ENCODE results near the gene CISD2. TPM values are rescaled to one million over a fixed set of nuclear protein-coding genes. Genes with fewer than 3 reads are reported as not detected.
"Not testable (repeated sequence)": the region's sequence is repeated elsewhere in the genome, so short reads cannot be mapped to it uniquely, and the experiment has no call there.

The CISD2 gene
- total RNA-seq, 2 experiments from 2014 or later, result 25.2 to 28.5 TPM

GRCh38 chr4:102862747-102863146, 6.0 kb upstream of the CISD2 start:
- no peaks in the 10 kb centered on the region for H3K27me3 Mint-ChIP-seq
- H3K9me3 Mint-ChIP-seq, result peaks cover 18% of the 10 kb centered on the region
- POLR2A ChIA-PET, result no interaction called here
- ATAC-seq (ENCODE audit: low read depth), result no peak
- H3K4me3 Mint-ChIP-seq, result no peak overlapping the region
- peaks cover 33% of the 10 kb centered on the region for H3K4me1 Mint-ChIP-seq
- DNase-seq, result no peak
- H3K36me3 Mint-ChIP-seq, result peaks cover 63% of the 10 kb centered on the region
- H3K27ac Mint-ChIP-seq, result no peak overlapping the region

- not testable (repeated sequence) for ATAC-seq (ENCODE audit: low read depth)
- POLR2A ChIA-PET, result interaction anchor here (0.7 to 5.4 kb wide), 2 partner anchors 40 to 70 kb away, joined by 3 to 226 read pairs; partner anchors contain the start of gene UBE2D3
- peak overlapping the region; percentile 5 for H3K4me3 Mint-ChIP-seq
Measured at GRCh38 chr4:102865327-102865726, 3.5 kb upstream of the CISD2 start.

GRCh38 chr4:102867278-102868152, 1.3 kb upstream of the CISD2 start:
- POLR2A ChIA-PET, result interaction anchor here (0.6 to 5.4 kb wide), 10 partner anchors 7 to 210 kb away, joined by 3 to 226 read pairs (median 3); partner anchors contain the start of genes SLC9B2 and UBE2D3
- Mint-ChIP-seq H3K27ac (peak overlapping the region; percentile 98), H3K4me1 (peaks cover 46% of the 10 kb centered on the region), H3K36me3 (peaks cover 33% of the 10 kb centered on the region), H3K4me3 (peak overlapping the region; percentile 95), H3K9me3 (peaks cover 4% of the 10 kb centered on the region), H3K27me3 (no peaks in the 10 kb centered on the region)
- ATAC-seq (ENCODE audit: low read depth) (no peak), DNase-seq (no peak)

More at GRCh38 chr4:102865327-102865726, 3.5 kb upstream of the CISD2 start:
- H3K9me3 Mint-ChIP-seq, DNase-seq, H3K27me3 Mint-ChIP-seq: not testable (repeated sequence)
- peaks cover 35% of the 10 kb centered on the region for H3K4me1 Mint-ChIP-seq
- peaks cover 46% of the 10 kb centered on the region for H3K36me3 Mint-ChIP-seq
- peak overlapping the region; percentile 11 for H3K27ac Mint-ChIP-seq

- peaks cover 51% of the 10 kb centered on the region for H3K4me1 Mint-ChIP-seq
- H3K27me3 Mint-ChIP-seq, result no peaks in the 10 kb centered on the region
- ATAC-seq (ENCODE audit: low read depth) (no peak), DNase-seq (peak; percentile 50)
- POLR2A ChIA-PET, result interaction anchor here (0.6 to 5.4 kb wide), 11 partner anchors 8 to 136 kb away, joined by 3 to 226 read pairs (median 5); partner anchors contain the start of genes MANBA and UBE2D3
- peak overlapping the region; percentile 98 for H3K27ac Mint-ChIP-seq
- H3K9me3 Mint-ChIP-seq, result peaks cover 5% of the 10 kb centered on the region
- peak overlapping the region; percentile 95 for H3K4me3 Mint-ChIP-seq
- peaks cover 33% of the 10 kb centered on the region for H3K36me3 Mint-ChIP-seq
Measured at GRCh38 chr4:102868153-102868780, 525 bp upstream of the CISD2 start.

- Mint-ChIP-seq H3K36me3 (peaks cover 32% of the 10 kb centered on the region), H3K4me3 (peak overlapping the region; percentile 95), H3K4me1 (peaks cover 52% of the 10 kb centered on the region), H3K27ac (peak overlapping the region; percentile 99), H3K9me3 (peaks cover 6% of the 10 kb centered on the region), H3K27me3 (no peaks in the 10 kb centered on the region)
- DNase-seq, result no peak
- peak; percentile 23 for ATAC-seq (ENCODE audit: low read depth)
- POLR2A ChIA-PET, result interaction anchor here (0.7 to 5.4 kb wide), 14 partner anchors 13 to 525 kb away, joined by 3 to 226 read pairs (median 5); partner anchors contain the start of genes MANBA, SLC9B1, SLC9B2 and UBE2D3
Measured at GRCh38 chr4:102869569-102870197, 891 bp downstream of the CISD2 start.

GRCh38 chr4:102871772-102872171, 3.0 kb downstream of the CISD2 start:
- POLR2A ChIA-PET, result interaction anchor here (2.0 kb wide), 1 partner anchor 11 kb away, joined by 4 read pairs; no protein-coding TSS in a partner anchor
- no peaks in the 10 kb centered on the region for H3K27me3 Mint-ChIP-seq
- H3K4me3 Mint-ChIP-seq, result peak overlapping the region; percentile 6
- DNase-seq (no peak), ATAC-seq (ENCODE audit: low read depth) (no peak)
- H3K36me3 Mint-ChIP-seq, result peaks cover 44% of the 10 kb centered on the region
- H3K27ac Mint-ChIP-seq, result peak overlapping the region; percentile 7
- H3K9me3 Mint-ChIP-seq, result peaks cover 8% of the 10 kb centered on the region
- peaks cover 35% of the 10 kb centered on the region for H3K4me1 Mint-ChIP-seq

- peaks cover 64% of the 10 kb centered on the region for H3K36me3 Mint-ChIP-seq
- H3K4me3 Mint-ChIP-seq; DNase-seq; ATAC-seq (ENCODE audit: low read depth); POLR2A ChIA-PET; H3K27me3 Mint-ChIP-seq; H3K27ac Mint-ChIP-seq: not testable (repeated sequence)
- peaks cover 23% of the 10 kb centered on the region for H3K4me1 Mint-ChIP-seq
- H3K9me3 Mint-ChIP-seq, result peaks cover 15% of the 10 kb centered on the region
Measured at GRCh38 chr4:102877477-102878106, 8.8 kb downstream of the CISD2 start.

- H3K4me3 Mint-ChIP-seq; H3K27me3 Mint-ChIP-seq; DNase-seq; POLR2A ChIA-PET; ATAC-seq (ENCODE audit: low read depth): not testable (repeated sequence)
- Mint-ChIP-seq H3K27ac (peak overlapping the region; percentile 13), H3K4me1 (peaks cover 17% of the 10 kb centered on the region), H3K9me3 (peaks cover 12% of the 10 kb centered on the region), H3K36me3 (peaks cover 62% of the 10 kb centered on the region)
Measured at GRCh38 chr4:102878349-102878748, 9.6 kb downstream of the CISD2 start.

- Mint-ChIP-seq H3K27ac (no peak overlapping the region), H3K4me3 (no peak overlapping the region), H3K9me3 (peaks cover 12% of the 10 kb centered on the region), H3K27me3 (no peaks in the 10 kb centered on the region), H3K4me1 (peaks cover 13% of the 10 kb centered on the region), H3K36me3 (peaks cover 58% of the 10 kb centered on the region)
- POLR2A ChIA-PET, result no interaction called here
- ATAC-seq (ENCODE audit: low read depth), result no peak
- no peak for DNase-seq
Measured at GRCh38 chr4:102878901-102879300, 10.1 kb downstream of the CISD2 start.

GRCh38 chr4:102881343-102881742, 12.6 kb downstream of the CISD2 start:
- H3K27me3 Mint-ChIP-seq, result no peaks in the 10 kb centered on the region
- POLR2A ChIA-PET, result interaction anchor here (0.6 to 3.0 kb wide), 2 partner anchors 13 to 53 kb away, joined by 4 to 13 read pairs; partner anchors contain the start of gene CISD2
- H3K27ac Mint-ChIP-seq, result no peak overlapping the region
- ATAC-seq (ENCODE audit: low read depth), result no peak
- peaks cover 43% of the 10 kb centered on the region for H3K36me3 Mint-ChIP-seq
- no peak overlapping the region for H3K4me3 Mint-ChIP-seq
- no peak for DNase-seq
- peaks cover 7% of the 10 kb centered on the region for H3K9me3 Mint-ChIP-seq
- peaks cover 9% of the 10 kb centered on the region for H3K4me1 Mint-ChIP-seq

GRCh38 chr4:102883278-102883677, 14.5 kb downstream of the CISD2 start:
- H3K9me3 Mint-ChIP-seq, result peaks cover 3% of the 10 kb centered on the region
- H3K27me3 Mint-ChIP-seq, result no peaks in the 10 kb centered on the region
- peaks cover 33% of the 10 kb centered on the region for H3K36me3 Mint-ChIP-seq
- no peak overlapping the region for H3K27ac Mint-ChIP-seq
- ATAC-seq (ENCODE audit: low read depth) (no peak), DNase-seq (no peak)
- POLR2A ChIA-PET, result interaction anchor here (3.0 kb wide), 1 partner anchor 15 kb away, joined by 13 read pairs; the partner anchor contains the start of gene CISD2
- peaks cover 9% of the 10 kb centered on the region for H3K4me1 Mint-ChIP-seq
- no peak overlapping the region for H3K4me3 Mint-ChIP-seq

- H3K27ac Mint-ChIP-seq; DNase-seq; H3K4me1 Mint-ChIP-seq; H3K27me3 Mint-ChIP-seq; H3K4me3 Mint-ChIP-seq; H3K9me3 Mint-ChIP-seq; POLR2A ChIA-PET; ATAC-seq (ENCODE audit: low read depth): not testable (repeated sequence)
- H3K36me3 Mint-ChIP-seq, result peaks cover 18% of the 10 kb centered on the region
Measured at GRCh38 chr4:102888570-102888969, 19.8 kb downstream of the CISD2 start.
